Fibroblast of the aortic adventitia (primary cell): ENCODE data around the gene ITM2C. TPM values are rescaled to one million over a fixed set of nuclear protein-coding genes. Genes with fewer than 3 reads are reported as not detected.

ENCODE experiments used
- DNase-seq: peaks from one replicate; pipeline ENCODE4 v3.0.0-alpha.2; 2010; ENCODE audit warnings: low read depth
- H3K4me3 ChIP-seq: 2 replicates; pipeline ENCODE4 v1.5.1; 2011; ENCODE audit warnings: low read depth, mild to moderate bottlenecking, control low read depth, low read length, moderate library complexity
- CTCF ChIP-seq: IDR thresholded peaks from 2 replicates; pipeline ENCODE4 v1.5.1; 2011; ENCODE audit warnings: mild to moderate bottlenecking, low read length, control low read depth, inconsistent platforms; ENCODE audit not compliant: insufficient read depth
- total RNA-seq: library from RNA; depleted of rRNA; stranded (reverse); fragments of >200 nt; gene quantifications from 2 replicates; pipeline ENCODE4 v1.2.3, GENCODE V29; 2012; ENCODE audit warnings: low replicate concordance

The ITM2C gene
- total RNA-seq, 1 donor, result 26.5 TPM

- no peak overlapping the region for H3K4me3 ChIP-seq
- DNase-seq, result no peak
- no peak for TF ChIP-seq CTCF
These were observed 36.3 kb downstream of the ITM2C start for GRCh38 chr2:230901006-230901405.

GRCh38 chr2:230902180-230902899, 37.6 kb downstream of the ITM2C start:
- H3K4me3 ChIP-seq, result no peak overlapping the region
- DNase-seq, result peak; percentile 74
- peak; percentile 90 for TF ChIP-seq CTCF

- TF ChIP-seq CTCF, result no peak
- DNase-seq, result no peak
- no peak overlapping the region for H3K4me3 ChIP-seq
These were observed 38.7 kb downstream of the ITM2C start for GRCh38 chr2:230903231-230904150.

GRCh38 chr2:230904856-230905447, 40.2 kb downstream of the ITM2C start:
- no peak for TF ChIP-seq CTCF
- no peak overlapping the region for H3K4me3 ChIP-seq
- no peak for DNase-seq

GRCh38 chr2:230905448-230906421, 41.0 kb downstream of the ITM2C start:
- H3K4me3 ChIP-seq, result no peak overlapping the region
- TF ChIP-seq CTCF, result no peak
- DNase-seq, result no peak
